ENCODE results near the gene CLMN. TPM values are rescaled to one million over a fixed set of nuclear protein-coding genes. Genes with fewer than 3 reads are reported as not detected.

CLMN gene
- polyA plus RNA-seq, 1 donor from 2014 or later = 0.57 TPM

- Histone ChIP-seq H3K9me2 (ENCODE audit: insufficient read depth, low read length) (no peaks in the 10 kb centered on the region), H3K4me3 (ENCODE audit: low read length) (no peak overlapping the region), H3K27me3 (ENCODE audit: insufficient read depth, low read depth, low read length) (peaks cover 8% of the 10 kb centered on the region), H3K9ac (ENCODE audit: low read length) (no peak overlapping the region), H2AFZ (ENCODE audit: low read depth, low read length) (no peak overlapping the region), H3K36me3 (ENCODE audit: insufficient read depth, low read length) (no peaks in the 10 kb centered on the region), H3K79me2 (replicated peaks; ENCODE audit: insufficient read depth, low read length) (no peaks in the 10 kb centered on the region), H3F3A (ENCODE audit: insufficient read depth, low read length, poor library complexity, severe bottlenecking) (no peaks in the 10 kb centered on the region), H3K4me2 (ENCODE audit: low read length) (no peak overlapping the region), H3K27ac (ENCODE audit: low read length) (no peak overlapping the region), H4K20me1 (ENCODE audit: insufficient read depth) (no peaks in the 10 kb centered on the region), H3K9me3 (ENCODE audit: low read length) (no peaks in the 10 kb centered on the region)
- TF ChIP-seq CTCF (IDR thresholded peaks at IDR 0.05; ENCODE audit: poor library complexity, severe bottlenecking) (no peak), REST (IDR thresholded peaks at IDR 0.05; ENCODE audit: borderline replicate concordance) (no peak), SMC3 (conservative IDR thresholded peaks at IDR 0.05; ENCODE audit: poor library complexity) (no peak), POLR2AphosphoS5 (IDR thresholded peaks at IDR 0.05) (no peak), RAD21 (conservative IDR thresholded peaks at IDR 0.05) (no peak), TAF1 (IDR thresholded peaks at IDR 0.05; ENCODE audit: low read depth) (no peak), EZH2 (IDR thresholded peaks at IDR 0.05; ENCODE audit: borderline replicate concordance, insufficient read depth, low read length, poor library complexity, severe bottlenecking) (no peak), EP300 (conservative IDR thresholded peaks at IDR 0.05; ENCODE audit: poor library complexity, severe bottlenecking) (no peak), MXI1 (conservative IDR thresholded peaks at IDR 0.05; ENCODE audit: poor library complexity, severe bottlenecking) (no peak)
Measured at GRCh38 chr14:95320955-95321600, 1.4 kb upstream of the CLMN start.

GRCh38 chr14:95320078-95320895 lies 579 bp upstream of the CLMN start:
- H3K9ac ChIP-seq (ENCODE audit: low read length) = no peak overlapping the region

More at GRCh38 chr14:95320078-95320895, 579 bp upstream of the CLMN start:
- H3F3A ChIP-seq (ENCODE audit: insufficient read depth, low read length, poor library complexity, severe bottlenecking) = no peaks in the 10 kb centered on the region
- H3K36me3 ChIP-seq (ENCODE audit: insufficient read depth, low read length) = no peaks in the 10 kb centered on the region
- H2AFZ ChIP-seq (ENCODE audit: low read depth, low read length) = no peak overlapping the region
- peaks cover 8% of the 10 kb centered on the region for H3K27me3 ChIP-seq (ENCODE audit: insufficient read depth, low read depth, low read length)
- H3K27ac ChIP-seq (ENCODE audit: low read length) = no peak overlapping the region
- no peaks in the 10 kb centered on the region for H4K20me1 ChIP-seq (ENCODE audit: insufficient read depth)
- TF ChIP-seq SMC3 (conservative IDR thresholded peaks at IDR 0.05; ENCODE audit: poor library complexity) = no peak
- no peak for TF ChIP-seq TAF1 (IDR thresholded peaks at IDR 0.05; ENCODE audit: low read depth)
- no peak for TF ChIP-seq MXI1 (conservative IDR thresholded peaks at IDR 0.05; ENCODE audit: poor library complexity, severe bottlenecking)
- no peak for TF ChIP-seq CTCF (IDR thresholded peaks at IDR 0.05; ENCODE audit: poor library complexity, severe bottlenecking)
- TF ChIP-seq EZH2 (IDR thresholded peaks at IDR 0.05; ENCODE audit: borderline replicate concordance, insufficient read depth, low read length, poor library complexity, severe bottlenecking) = no peak
- no peak for TF ChIP-seq EP300 (conservative IDR thresholded peaks at IDR 0.05; ENCODE audit: poor library complexity, severe bottlenecking)
- no peak for TF ChIP-seq POLR2AphosphoS5 (IDR thresholded peaks at IDR 0.05)
- no peak for TF ChIP-seq RAD21 (conservative IDR thresholded peaks at IDR 0.05)
- no peak for TF ChIP-seq REST (IDR thresholded peaks at IDR 0.05; ENCODE audit: borderline replicate concordance)
- H3K9me3 ChIP-seq (ENCODE audit: low read length) = no peaks in the 10 kb centered on the region
- no peaks in the 10 kb centered on the region for H3K9me2 ChIP-seq (ENCODE audit: insufficient read depth, low read length)
- no peaks in the 10 kb centered on the region for H3K79me2 ChIP-seq (replicated peaks; ENCODE audit: insufficient read depth, low read length)
- no peak overlapping the region for H3K4me2 ChIP-seq (ENCODE audit: low read length)
- peak overlapping the region; percentile 48 for H3K4me3 ChIP-seq (ENCODE audit: low read length)

Data from neural cell (in vitro differentiated cells).